ENCODE measurements around the gene OTUB2.

The OTUB2 gene

DNA sequence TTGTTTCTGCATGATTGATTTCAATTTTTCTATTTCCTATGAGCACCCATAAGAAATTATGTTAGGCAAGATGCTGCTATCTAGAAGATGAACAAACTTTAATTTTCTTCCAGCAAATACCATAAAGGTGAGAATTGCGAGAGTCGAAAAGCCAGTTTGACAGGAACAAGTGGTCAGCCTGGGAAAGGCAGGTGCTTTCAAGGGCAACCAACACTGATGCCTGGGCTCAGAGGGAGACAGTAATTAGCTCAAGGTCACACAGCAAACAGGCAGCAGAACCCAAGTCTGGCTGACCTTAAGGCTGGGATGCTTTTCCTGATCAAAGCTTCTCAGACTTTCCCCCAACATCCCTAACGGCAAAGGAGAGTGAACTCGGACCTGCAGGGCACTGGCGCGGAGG, 6.8 kb upstream of the OTUB2 start:
- no peak for DNase-seq (ENCODE audit: extremely low read depth, low read depth)
- H3K4me3 ChIP-seq (replicated peaks; ENCODE audit: low read depth, low read length): no peak overlapping the region
- TF ChIP-seq, protein P1, sequence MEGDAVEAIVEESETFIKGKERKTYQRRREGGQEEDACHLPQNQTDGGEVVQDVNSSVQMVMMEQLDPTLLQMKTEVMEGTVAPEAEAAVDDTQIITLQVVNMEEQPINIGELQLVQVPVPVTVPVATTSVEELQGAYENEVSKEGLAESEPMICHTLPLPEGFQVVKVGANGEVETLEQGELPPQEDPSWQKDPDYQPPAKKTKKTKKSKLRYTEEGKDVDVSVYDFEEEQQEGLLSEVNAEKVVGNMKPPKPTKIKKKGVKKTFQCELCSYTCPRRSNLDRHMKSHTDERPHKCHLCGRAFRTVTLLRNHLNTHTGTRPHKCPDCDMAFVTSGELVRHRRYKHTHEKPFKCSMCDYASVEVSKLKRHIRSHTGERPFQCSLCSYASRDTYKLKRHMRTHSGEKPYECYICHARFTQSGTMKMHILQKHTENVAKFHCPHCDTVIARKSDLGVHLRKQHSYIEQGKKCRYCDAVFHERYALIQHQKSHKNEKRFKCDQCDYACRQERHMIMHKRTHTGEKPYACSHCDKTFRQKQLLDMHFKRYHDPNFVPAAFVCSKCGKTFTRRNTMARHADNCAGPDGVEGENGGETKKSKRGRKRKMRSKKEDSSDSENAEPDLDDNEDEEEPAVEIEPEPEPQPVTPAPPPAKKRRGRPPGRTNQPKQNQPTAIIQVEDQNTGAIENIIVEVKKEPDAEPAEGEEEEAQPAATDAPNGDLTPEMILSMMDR (IDR thresholded peaks at IDR 0.05; ENCODE audit: low read depth, low read length, missing control alignments): no peak

DNA sequence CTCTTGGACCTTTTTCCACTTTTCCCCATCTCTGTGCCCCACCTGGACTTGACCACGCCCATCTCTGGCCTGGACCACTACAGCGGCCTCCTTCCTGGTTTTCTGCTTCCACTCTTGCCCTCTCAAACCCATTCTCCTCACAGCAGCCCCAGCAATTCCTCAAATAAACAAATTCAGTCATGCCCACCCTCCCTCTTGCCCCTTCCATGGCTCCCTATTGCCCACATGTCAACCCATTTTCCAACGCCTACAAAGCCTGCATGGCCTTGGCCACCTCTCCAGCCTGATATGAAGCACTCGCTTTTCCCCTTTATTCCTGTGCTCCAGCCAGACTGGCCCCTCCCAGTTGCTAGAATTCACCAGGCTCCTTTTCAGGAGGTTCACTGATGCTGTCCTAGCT, 5.9 kb upstream of the OTUB2 start:
- H3K4me3 ChIP-seq (replicated peaks; ENCODE audit: low read depth, low read length): no peak overlapping the region
- DNase-seq (ENCODE audit: extremely low read depth, low read depth): no peak
- TF ChIP-seq, protein P1 (IDR thresholded peaks at IDR 0.05; ENCODE audit: low read depth, low read length, missing control alignments): no peak

DNA sequence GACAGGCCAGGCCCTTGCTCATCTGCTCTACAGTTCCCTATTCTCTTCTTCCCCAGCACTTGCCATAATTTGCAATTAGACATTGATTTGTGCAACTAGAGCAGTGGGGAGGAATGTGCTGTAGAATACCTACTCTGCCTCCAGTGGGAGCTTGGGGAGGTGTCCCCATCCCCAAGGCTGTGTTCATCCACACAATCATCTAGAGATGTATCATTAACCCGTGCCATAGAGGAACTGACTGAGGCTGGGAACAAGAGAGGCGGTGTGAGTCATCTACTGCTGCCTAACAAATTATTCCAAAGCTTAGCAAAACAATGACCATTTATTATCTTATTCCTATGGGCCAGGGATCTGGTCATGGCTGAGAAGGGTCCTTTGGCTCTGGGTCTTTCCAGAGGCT, 5.1 kb upstream of the OTUB2 start:
- TF ChIP-seq, protein P1 (IDR thresholded peaks at IDR 0.05; ENCODE audit: low read depth, low read length, missing control alignments): no peak
- H3K4me3 ChIP-seq (replicated peaks; ENCODE audit: low read depth, low read length): no peak overlapping the region
- DNase-seq (ENCODE audit: extremely low read depth, low read depth): no peak

DNA sequence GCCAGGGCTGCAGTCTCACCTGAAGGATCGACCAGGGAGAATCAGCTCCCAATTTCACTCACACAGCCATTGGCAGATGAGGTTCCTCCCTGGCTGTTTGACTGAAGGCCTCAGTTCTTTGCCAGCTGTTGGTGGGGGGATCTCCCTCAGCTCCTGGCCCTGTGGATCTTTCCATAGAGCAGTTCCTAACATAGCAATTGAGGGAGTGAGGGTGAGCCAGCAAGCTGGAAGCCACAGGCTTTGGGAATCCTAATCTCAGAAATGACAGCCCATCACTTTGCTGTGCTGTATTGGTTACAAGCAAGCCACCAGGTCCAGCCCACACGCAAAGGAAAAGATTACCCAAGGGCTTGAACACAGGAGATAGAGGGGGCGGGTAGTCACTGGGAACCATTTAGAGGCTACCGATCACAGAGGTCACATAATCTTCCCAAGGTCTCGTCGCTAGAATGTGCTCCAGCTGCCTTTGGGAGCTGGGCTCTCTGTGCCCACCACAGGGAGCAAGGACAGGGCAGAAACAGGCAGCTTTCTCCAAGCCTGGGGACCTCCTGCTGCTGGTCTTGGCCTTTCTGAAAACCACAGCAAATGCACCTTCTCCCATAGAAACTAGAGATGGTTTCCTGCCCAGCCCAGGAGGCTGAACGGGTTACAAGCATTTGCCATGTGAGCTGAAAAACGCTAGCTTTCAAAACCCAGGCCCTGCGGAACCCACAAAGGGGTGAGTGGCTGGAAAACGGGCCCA, 4.6 kb upstream of the OTUB2 start:
- TF ChIP-seq, protein P1 (IDR thresholded peaks at IDR 0.05; ENCODE audit: low read depth, low read length, missing control alignments): no peak
- no peak overlapping the region for H3K4me3 ChIP-seq (replicated peaks; ENCODE audit: low read depth, low read length)
- DNase-seq (ENCODE audit: extremely low read depth, low read depth): no peak

DNA sequence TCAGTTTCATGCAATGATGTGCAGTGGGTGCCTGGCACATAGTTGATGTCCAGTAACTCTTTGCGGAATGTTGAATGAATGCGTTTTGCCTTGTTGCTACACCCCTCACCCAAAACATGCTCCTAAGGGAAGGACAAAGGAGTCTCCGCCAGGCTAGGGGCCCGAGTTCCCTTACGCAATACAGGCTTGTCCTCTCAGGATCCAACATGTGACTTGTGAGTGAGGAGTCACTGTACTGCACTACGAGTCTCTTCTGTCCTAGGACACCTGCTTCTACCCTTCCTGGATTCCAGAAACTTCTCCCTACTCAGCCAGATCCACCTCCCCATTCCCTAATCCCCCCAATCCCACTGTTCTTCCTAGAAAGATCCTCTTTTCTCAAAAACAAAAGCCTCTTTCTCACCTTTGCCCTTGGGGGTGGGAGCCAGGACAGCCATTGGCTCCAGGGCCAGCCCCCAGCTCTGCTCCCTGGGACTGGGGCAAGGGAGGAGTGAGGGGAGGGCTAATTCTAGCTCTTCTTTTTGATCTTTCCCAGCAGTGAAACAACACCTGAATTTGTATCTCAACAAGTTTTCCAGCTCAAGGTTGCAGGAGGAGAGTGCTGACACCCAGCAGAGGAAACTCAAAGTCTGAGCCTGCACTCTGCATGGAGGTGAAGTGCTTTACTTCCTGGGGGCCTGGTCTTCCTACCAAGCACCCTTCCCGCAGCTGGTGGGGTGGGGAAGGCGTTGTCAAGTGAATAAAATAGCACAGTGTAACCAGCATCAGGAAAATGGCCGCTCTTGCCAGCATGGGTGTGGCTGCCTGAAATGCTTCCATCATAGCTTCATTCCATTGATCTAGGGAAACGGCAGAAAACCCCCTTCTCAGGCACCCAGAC, 3.4 kb upstream of the OTUB2 start:
- H3K4me3 ChIP-seq (replicated peaks; ENCODE audit: low read depth, low read length): no peak overlapping the region
- TF ChIP-seq, protein P1 (IDR thresholded peaks at IDR 0.05; ENCODE audit: low read depth, low read length, missing control alignments): no peak
- DNase-seq (ENCODE audit: extremely low read depth, low read depth): no peak

DNA sequence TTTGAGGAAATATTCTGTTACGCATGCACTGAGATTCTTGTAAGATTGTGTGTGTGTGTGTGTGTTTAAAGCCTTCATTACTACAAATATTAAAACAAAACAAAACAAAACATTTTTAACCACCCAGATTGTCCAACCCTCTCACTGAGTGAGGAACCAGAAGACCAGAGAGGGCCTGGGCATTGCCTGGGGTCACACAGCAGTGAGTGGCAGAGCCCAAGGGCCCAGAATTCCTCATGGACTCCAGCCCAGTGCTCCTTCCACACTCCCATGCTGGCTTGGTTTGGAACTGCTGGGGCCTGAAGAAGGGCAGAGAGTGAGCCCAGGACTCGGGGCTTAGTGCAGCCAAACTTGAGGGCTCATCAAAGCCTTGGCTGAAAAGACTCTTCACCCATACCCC, 1.6 kb upstream of the OTUB2 start:
- TF ChIP-seq, protein P1 (IDR thresholded peaks at IDR 0.05; ENCODE audit: low read depth, low read length, missing control alignments): no peak

More for the DNA sequence above, 1.6 kb upstream of the OTUB2 start:
- H3K4me3 ChIP-seq (replicated peaks; ENCODE audit: low read depth, low read length): no peak overlapping the region
- DNase-seq (ENCODE audit: extremely low read depth, low read depth): no peak
